WTC11 (cell line): ENCODE measurements around the gene ITIH5. TPM values are rescaled to one million over a fixed set of nuclear protein-coding genes. Genes with fewer than 3 reads are reported as not detected.

Experiments used
- ATAC-seq: fragments of 200-7000 bp; cut with Tn5 transposase; 2 replicates; pipeline ENCODE4 v1.10.0; 2021; ENCODE audit warnings: mild to moderate bottlenecking, moderate library complexity
- CTCF ChIA-PET: fragments of 300-600 bp; sonication (Branson Sonifier 250); formaldehyde crosslinking; loops from one replicate; lab custom pipeline; 2021; ENCODE audit warnings: antibody characterized with exemption; lab: Charles Lee
- POLR2A ChIA-PET: fragments of 350-600 bp; sonication (Branson Sonifier 250); formaldehyde crosslinking; loops from one replicate; lab custom pipeline; 2021; ENCODE audit warnings: antibody characterized with exemption; lab: Charles Lee
- DNase-seq: peaks from one replicate; pipeline ENCODE4 v3.0.0; 2021; ENCODE audit warnings: low spot score
- H3K27ac Mint-ChIP-seq: 2 replicates; pipeline ENCODE4 v1.8.0; 2021; ENCODE audit warnings: mixed read lengths
- H3K27me3 Mint-ChIP-seq: 2 replicates; pipeline ENCODE4 v1.8.0; 2021; ENCODE audit warnings: low read depth, mild to moderate bottlenecking, moderate library complexity, mixed read lengths
- H3K36me3 Mint-ChIP-seq: 2 replicates; pipeline ENCODE4 v1.8.0; 2021; ENCODE audit warnings: mixed read lengths
- H3K4me1 Mint-ChIP-seq: 2 replicates; pipeline ENCODE4 v1.8.0; 2022; ENCODE audit warnings: mixed read lengths
- H3K4me3 Mint-ChIP-seq: 2 replicates; pipeline ENCODE4 v1.8.0; 2021; ENCODE audit warnings: mild to moderate bottlenecking, moderate library complexity, mixed read lengths
- H3K9me3 Mint-ChIP-seq: 2 replicates; pipeline ENCODE4 v1.8.0; 2021; ENCODE audit warnings: mixed read lengths
- CBFB ChIP-seq: sonication (generic); formaldehyde crosslinking; IDR thresholded peaks from 2 replicates; pipeline ENCODE4 v1.8.1; 2022; ENCODE audit warnings: mild to moderate bottlenecking, low read depth, missing genetic modification reagents
- ESRRA ChIP-seq: sonication (generic); formaldehyde crosslinking; IDR thresholded peaks from 2 replicates; pipeline ENCODE4 v1.8.1; 2022; ENCODE audit warnings: mild to moderate bottlenecking, missing genetic modification reagents, borderline replicate concordance
- FOXK1 ChIP-seq: sonication (generic); formaldehyde crosslinking; IDR thresholded peaks from 2 replicates; pipeline ENCODE4 v1.8.0; 2022; ENCODE audit warnings: mild to moderate bottlenecking, moderate library complexity, missing genetic modification reagents
- IRF2 ChIP-seq: sonication (generic); formaldehyde crosslinking; IDR thresholded peaks from 2 replicates; pipeline ENCODE4 v1.8.0; 2022; ENCODE audit warnings: low read depth, missing genetic modification reagents, borderline replicate concordance
- NFYB ChIP-seq: sonication (generic); formaldehyde crosslinking; conservative IDR thresholded peaks from 2 replicates; pipeline ENCODE4 v1.8.0; 2022; ENCODE audit warnings: low read depth, missing genetic modification reagents
- OVOL2 ChIP-seq: fragments of 250-450 bp; sonication (Bioruptor Pico); IDR thresholded peaks from 2 replicates; pipeline ENCODE4 v1.9.0; 2021; ENCODE audit warnings: mild to moderate bottlenecking, borderline replicate concordance
- SMAD3 ChIP-seq: sonication (generic); formaldehyde crosslinking; IDR thresholded peaks from 2 replicates; pipeline ENCODE4 v1.8.0; 2022; ENCODE audit warnings: missing genetic modification reagents, mild to moderate bottlenecking, borderline replicate concordance
- SMAD4 ChIP-seq: sonication (generic); formaldehyde crosslinking; IDR thresholded peaks from 2 replicates; pipeline ENCODE4 v1.8.0; 2022; ENCODE audit warnings: mild to moderate bottlenecking, missing genetic modification reagents
- TEAD4 ChIP-seq: sonication (generic); formaldehyde crosslinking; IDR thresholded peaks from 2 replicates; pipeline ENCODE4 v1.8.0; 2022; ENCODE audit warnings: mild to moderate bottlenecking, missing genetic modification reagents
- ZNF219 ChIP-seq: sonication (generic); formaldehyde crosslinking; IDR thresholded peaks from 2 replicates; pipeline ENCODE4 v1.8.0; 2023; ENCODE audit warnings: missing genetic modification reagents, mild to moderate bottlenecking, borderline replicate concordance
- total RNA-seq: library from RNA; stranded (reverse); gene quantifications from 3 replicates; pipeline ENCODE4 v1.2.3, GENCODE V29; 2021
- TF ChIP-seq, protein P1 (sequence below): sonication (generic); formaldehyde crosslinking; IDR thresholded peaks from 2 replicates; pipeline ENCODE4 v1.8.0; 2022; ENCODE audit warnings: mild to moderate bottlenecking, missing genetic modification reagents
- TF ChIP-seq, protein P2 (sequence below): sonication (generic); formaldehyde crosslinking; IDR thresholded peaks from 2 replicates; pipeline ENCODE4 v1.8.1; 2022; ENCODE audit warnings: low read depth, mild to moderate bottlenecking, moderate library complexity, missing genetic modification reagents, borderline replicate concordance
- TF ChIP-seq, protein P3 (sequence below): fragments of 250-450 bp; sonication (Bioruptor Pico); IDR thresholded peaks from 2 replicates; pipeline ENCODE4 v1.9.0; 2021; ENCODE audit warnings: mild to moderate bottlenecking, borderline replicate concordance
- TF ChIP-seq, protein P4 (sequence below): sonication (generic); formaldehyde crosslinking; IDR thresholded peaks from 2 replicates; pipeline ENCODE4 v1.8.0; 2022; ENCODE audit warnings: missing genetic modification reagents

ITIH5 gene
- total RNA-seq, 1 experiment from 2014 or later, result 3.1 TPM

DNA sequence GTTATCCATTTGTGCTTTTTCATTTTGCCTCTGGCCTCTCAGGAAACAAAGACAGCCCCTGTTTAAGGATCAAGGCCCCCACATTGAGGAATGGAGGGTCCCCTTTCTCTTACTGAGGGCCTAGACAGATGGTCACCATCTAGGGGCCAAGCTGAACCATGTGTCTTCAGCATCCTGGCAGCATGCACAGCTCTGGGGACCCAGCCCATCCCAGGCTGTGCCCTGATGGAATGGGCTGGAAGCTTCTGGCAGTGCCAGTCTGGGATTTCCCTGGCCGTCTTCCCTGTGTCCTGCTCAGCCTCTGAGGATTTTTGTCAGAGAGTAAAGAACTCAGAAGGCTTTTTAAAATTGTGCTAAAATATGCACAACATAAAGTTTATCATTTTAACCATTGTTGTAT is 116.8 kb downstream of the ITIH5 start:
- Mint-ChIP-seq H3K9me3 (no peaks in the 10 kb centered on the region), H3K4me3 (no peak overlapping the region), H3K27ac (no peak overlapping the region), H3K36me3 (no peaks in the 10 kb centered on the region), H3K4me1 (peaks cover 11% of the 10 kb centered on the region), H3K27me3 (no peaks in the 10 kb centered on the region; the same call in 1 of the 2 replicates)
- ChIA-PET CTCF (no interaction called here), POLR2A (no interaction called here)
- ATAC-seq (no peak), DNase-seq (no peak)
- no peak for TF ChIP-seq FOXK1 (CRISPR knock-in tag)
- no peak for TF ChIP-seq ESRRA (CRISPR knock-in tag)
- TF ChIP-seq ZNF219 (CRISPR knock-in tag), result no peak
- TF ChIP-seq, protein P1, sequence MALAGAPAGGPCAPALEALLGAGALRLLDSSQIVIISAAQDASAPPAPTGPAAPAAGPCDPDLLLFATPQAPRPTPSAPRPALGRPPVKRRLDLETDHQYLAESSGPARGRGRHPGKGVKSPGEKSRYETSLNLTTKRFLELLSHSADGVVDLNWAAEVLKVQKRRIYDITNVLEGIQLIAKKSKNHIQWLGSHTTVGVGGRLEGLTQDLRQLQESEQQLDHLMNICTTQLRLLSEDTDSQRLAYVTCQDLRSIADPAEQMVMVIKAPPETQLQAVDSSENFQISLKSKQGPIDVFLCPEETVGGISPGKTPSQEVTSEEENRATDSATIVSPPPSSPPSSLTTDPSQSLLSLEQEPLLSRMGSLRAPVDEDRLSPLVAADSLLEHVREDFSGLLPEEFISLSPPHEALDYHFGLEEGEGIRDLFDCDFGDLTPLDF, result no peak
- no peak for TF ChIP-seq SMAD3
- TF ChIP-seq, protein P2, sequence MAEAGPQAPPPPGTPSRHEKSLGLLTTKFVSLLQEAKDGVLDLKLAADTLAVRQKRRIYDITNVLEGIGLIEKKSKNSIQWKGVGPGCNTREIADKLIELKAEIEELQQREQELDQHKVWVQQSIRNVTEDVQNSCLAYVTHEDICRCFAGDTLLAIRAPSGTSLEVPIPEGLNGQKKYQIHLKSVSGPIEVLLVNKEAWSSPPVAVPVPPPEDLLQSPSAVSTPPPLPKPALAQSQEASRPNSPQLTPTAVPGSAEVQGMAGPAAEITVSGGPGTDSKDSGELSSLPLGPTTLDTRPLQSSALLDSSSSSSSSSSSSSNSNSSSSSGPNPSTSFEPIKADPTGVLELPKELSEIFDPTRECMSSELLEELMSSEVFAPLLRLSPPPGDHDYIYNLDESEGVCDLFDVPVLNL, result no peak

DNA sequence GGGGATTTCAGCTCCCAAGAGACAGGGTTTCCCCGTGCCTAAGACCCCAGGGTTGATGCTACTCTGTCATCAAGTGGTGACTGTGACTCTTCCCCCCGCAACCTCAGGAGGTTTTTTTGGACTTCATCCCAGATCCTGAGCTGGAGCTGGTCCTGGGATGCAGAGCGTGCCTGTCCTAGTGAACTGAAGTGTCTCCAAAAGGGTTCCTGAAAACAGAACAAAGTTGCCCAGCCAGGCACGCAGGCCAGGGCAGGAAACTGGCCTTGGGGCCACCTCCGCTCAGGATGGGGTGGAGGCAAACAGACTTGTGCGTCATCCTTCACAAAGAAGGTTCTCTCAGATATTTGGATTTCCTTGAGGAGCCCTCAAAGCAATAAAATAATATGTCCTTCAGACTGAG is 118.9 kb downstream of the ITIH5 start:
- no peak overlapping the region for H3K27ac Mint-ChIP-seq
- CTCF ChIA-PET, result interaction anchor here (1.0 to 1.5 kb wide), 2 partner anchors 18 to 139 kb away, joined by 3 read pairs; no protein-coding TSS in a partner anchor

More for the DNA sequence above, 118.9 kb downstream of the ITIH5 start:
- TF ChIP-seq, protein P3, sequence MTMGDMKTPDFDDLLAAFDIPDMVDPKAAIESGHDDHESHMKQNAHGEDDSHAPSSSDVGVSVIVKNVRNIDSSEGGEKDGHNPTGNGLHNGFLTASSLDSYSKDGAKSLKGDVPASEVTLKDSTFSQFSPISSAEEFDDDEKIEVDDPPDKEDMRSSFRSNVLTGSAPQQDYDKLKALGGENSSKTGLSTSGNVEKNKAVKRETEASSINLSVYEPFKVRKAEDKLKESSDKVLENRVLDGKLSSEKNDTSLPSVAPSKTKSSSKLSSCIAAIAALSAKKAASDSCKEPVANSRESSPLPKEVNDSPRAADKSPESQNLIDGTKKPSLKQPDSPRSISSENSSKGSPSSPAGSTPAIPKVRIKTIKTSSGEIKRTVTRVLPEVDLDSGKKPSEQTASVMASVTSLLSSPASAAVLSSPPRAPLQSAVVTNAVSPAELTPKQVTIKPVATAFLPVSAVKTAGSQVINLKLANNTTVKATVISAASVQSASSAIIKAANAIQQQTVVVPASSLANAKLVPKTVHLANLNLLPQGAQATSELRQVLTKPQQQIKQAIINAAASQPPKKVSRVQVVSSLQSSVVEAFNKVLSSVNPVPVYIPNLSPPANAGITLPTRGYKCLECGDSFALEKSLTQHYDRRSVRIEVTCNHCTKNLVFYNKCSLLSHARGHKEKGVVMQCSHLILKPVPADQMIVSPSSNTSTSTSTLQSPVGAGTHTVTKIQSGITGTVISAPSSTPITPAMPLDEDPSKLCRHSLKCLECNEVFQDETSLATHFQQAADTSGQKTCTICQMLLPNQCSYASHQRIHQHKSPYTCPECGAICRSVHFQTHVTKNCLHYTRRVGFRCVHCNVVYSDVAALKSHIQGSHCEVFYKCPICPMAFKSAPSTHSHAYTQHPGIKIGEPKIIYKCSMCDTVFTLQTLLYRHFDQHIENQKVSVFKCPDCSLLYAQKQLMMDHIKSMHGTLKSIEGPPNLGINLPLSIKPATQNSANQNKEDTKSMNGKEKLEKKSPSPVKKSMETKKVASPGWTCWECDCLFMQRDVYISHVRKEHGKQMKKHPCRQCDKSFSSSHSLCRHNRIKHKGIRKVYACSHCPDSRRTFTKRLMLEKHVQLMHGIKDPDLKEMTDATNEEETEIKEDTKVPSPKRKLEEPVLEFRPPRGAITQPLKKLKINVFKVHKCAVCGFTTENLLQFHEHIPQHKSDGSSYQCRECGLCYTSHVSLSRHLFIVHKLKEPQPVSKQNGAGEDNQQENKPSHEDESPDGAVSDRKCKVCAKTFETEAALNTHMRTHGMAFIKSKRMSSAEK, result no peak
- TF ChIP-seq SMAD4 (CRISPR knock-in tag) (no peak), TEAD4 (CRISPR knock-in tag) (no peak), OVOL2 (CRISPR knock-in tag) (no peak), CBFB (CRISPR knock-in tag) (no peak), FOXK1 (CRISPR knock-in tag) (no peak), IRF2 (CRISPR knock-in tag) (no peak), NFYB (CRISPR knock-in tag) (no peak)
- TF ChIP-seq, protein P4, sequence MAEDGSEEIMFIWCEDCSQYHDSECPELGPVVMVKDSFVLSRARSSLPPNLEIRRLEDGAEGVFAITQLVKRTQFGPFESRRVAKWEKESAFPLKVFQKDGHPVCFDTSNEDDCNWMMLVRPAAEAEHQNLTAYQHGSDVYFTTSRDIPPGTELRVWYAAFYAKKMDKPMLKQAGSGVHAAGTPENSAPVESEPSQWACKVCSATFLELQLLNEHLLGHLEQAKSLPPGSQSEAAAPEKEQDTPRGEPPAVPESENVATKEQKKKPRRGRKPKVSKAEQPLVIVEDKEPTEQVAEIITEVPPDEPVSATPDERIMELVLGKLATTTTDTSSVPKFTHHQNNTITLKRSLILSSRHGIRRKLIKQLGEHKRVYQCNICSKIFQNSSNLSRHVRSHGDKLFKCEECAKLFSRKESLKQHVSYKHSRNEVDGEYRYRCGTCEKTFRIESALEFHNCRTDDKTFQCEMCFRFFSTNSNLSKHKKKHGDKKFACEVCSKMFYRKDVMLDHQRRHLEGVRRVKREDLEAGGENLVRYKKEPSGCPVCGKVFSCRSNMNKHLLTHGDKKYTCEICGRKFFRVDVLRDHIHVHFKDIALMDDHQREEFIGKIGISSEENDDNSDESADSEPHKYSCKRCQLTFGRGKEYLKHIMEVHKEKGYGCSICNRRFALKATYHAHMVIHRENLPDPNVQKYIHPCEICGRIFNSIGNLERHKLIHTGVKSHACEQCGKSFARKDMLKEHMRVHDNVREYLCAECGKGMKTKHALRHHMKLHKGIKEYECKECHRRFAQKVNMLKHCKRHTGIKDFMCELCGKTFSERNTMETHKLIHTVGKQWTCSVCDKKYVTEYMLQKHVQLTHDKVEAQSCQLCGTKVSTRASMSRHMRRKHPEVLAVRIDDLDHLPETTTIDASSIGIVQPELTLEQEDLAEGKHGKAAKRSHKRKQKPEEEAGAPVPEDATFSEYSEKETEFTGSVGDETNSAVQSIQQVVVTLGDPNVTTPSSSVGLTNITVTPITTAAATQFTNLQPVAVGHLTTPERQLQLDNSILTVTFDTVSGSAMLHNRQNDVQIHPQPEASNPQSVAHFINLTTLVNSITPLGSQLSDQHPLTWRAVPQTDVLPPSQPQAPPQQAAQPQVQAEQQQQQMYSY (CRISPR knock-in tag), result no peak
- ATAC-seq, result no peak
- Mint-ChIP-seq H3K9me3 (no peaks in the 10 kb centered on the region), H3K27me3 (no peaks in the 10 kb centered on the region; the same call in 1 of the 2 replicates), H3K36me3 (no peaks in the 10 kb centered on the region), H3K4me1 (peaks cover 16% of the 10 kb centered on the region), H3K4me3 (no peak overlapping the region)
- DNase-seq, result no peak
- POLR2A ChIA-PET, result no interaction called here
